Measurements from ENCODE around the gene DEDD.

The DEDD gene

GRCh38 chr1:161091796-161092507 is 40.5 kb downstream of the DEDD start:
- DNase-seq (ENCODE audit: low read depth), result no peak

GRCh38 chr1:161091093-161091492 is 41.4 kb downstream of the DEDD start:
- no peak for DNase-seq (ENCODE audit: low read depth)

- no peak for DNase-seq (ENCODE audit: low read depth)
Observed at GRCh38 chr1:161090617-161091016, 41.9 kb downstream of the DEDD start.

GRCh38 chr1:161089938-161090337 is 42.5 kb downstream of the DEDD start:
- no peak for DNase-seq (ENCODE audit: low read depth)

- no peak for DNase-seq (ENCODE audit: low read depth)
Observed at GRCh38 chr1:161089251-161089924, 43.1 kb downstream of the DEDD start, which contains the start of gene NECTIN4. Gene NECTIN4, minus strand, starts transcription at chr1:161089558. Its CDS starts 262 bp downstream, at chr1:161089296.

- no peak for DNase-seq (ENCODE audit: low read depth)
Observed at GRCh38 chr1:161088587-161089110, 43.8 kb downstream of the DEDD start.

- DNase-seq (ENCODE audit: low read depth), result no peak
Observed at GRCh38 chr1:161086457-161086856, 46.0 kb downstream of the DEDD start.

GRCh38 chr1:161085165-161085564 is 47.3 kb downstream of the DEDD start:
- no peak for DNase-seq (ENCODE audit: low read depth)

GRCh38 chr1:161084597-161084988 is 47.9 kb downstream of the DEDD start:
- DNase-seq (ENCODE audit: low read depth), result no peak

- no peak for DNase-seq (ENCODE audit: low read depth)
Observed at GRCh38 chr1:161083748-161084596, 48.5 kb downstream of the DEDD start.

GRCh38 chr1:161082996-161083747 is 49.3 kb downstream of the DEDD start:
- no peak for DNase-seq (ENCODE audit: low read depth)

- DNase-seq (ENCODE audit: low read depth), result no peak
Observed at GRCh38 chr1:161082483-161082882, 50.0 kb downstream of the DEDD start.

GRCh38 chr1:161081519-161081918 is 50.9 kb downstream of the DEDD start:
- no peak for DNase-seq (ENCODE audit: low read depth)

GRCh38 chr1:161080441-161081405 is 51.7 kb downstream of the DEDD start:
- no peak for DNase-seq (ENCODE audit: low read depth)

- no peak for DNase-seq (ENCODE audit: low read depth)
Observed at GRCh38 chr1:161079436-161080110, 52.9 kb downstream of the DEDD start.

GRCh38 chr1:161077426-161077825 is 55.0 kb downstream of the DEDD start:
- DNase-seq (ENCODE audit: low read depth), result no peak

- no peak for DNase-seq (ENCODE audit: low read depth)
Observed at GRCh38 chr1:161076410-161076809, 56.1 kb downstream of the DEDD start.

- no peak for DNase-seq (ENCODE audit: low read depth)
Observed at GRCh38 chr1:161074676-161075368, 57.6 kb downstream of the DEDD start.

GRCh38 chr1:161073474-161074121 is 58.9 kb downstream of the DEDD start:
- DNase-seq (ENCODE audit: low read depth), result no peak
